DND-41 (cell line): ENCODE results near the gene UBQLN1.
"Not testable (repeated sequence)": the region's sequence is repeated elsewhere in the genome, so short reads cannot be mapped to it uniquely, and the experiment has no call there.

Experiments
- ATAC-seq: fragments of 200-7000 bp; cut with Tn5 transposase; 3 replicates; pipeline ENCODE4 v1.9.1; 2021; ENCODE audit warnings: low read depth; ENCODE audit not compliant: insufficient read depth
- DNase-seq: peaks from one replicate; pipeline ENCODE4 v3.0.0-alpha.2; 2020
- H2AFZ ChIP-seq: 2 replicates; pipeline ENCODE4 v1.6.0; 2012; ENCODE audit warnings: low read depth, low read length
- H3K27ac ChIP-seq: 2 replicates; pipeline ENCODE4 v1.5.1; 2012; ENCODE audit warnings: low read length, inconsistent platforms
- H3K27me3 ChIP-seq: fragments of 200-600 bp; sonication (generic); 2 replicates; pipeline ENCODE4 v1.6.0; 2012; ENCODE audit warnings: low read length, mild to moderate bottlenecking, inconsistent platforms; ENCODE audit not compliant: insufficient read depth, poor library complexity
- H3K36me3 ChIP-seq: 2 replicates; pipeline ENCODE4 v1.5.1; 2012; ENCODE audit warnings: low read length, inconsistent platforms; ENCODE audit not compliant: insufficient read depth
- H3K4me1 ChIP-seq: 2 replicates; pipeline ENCODE4 v1.5.1; 2012; ENCODE audit warnings: mild to moderate bottlenecking, low read length; ENCODE audit not compliant: insufficient read depth
- H3K4me2 ChIP-seq: 2 replicates; pipeline ENCODE4 v1.6.0; 2012; ENCODE audit warnings: mild to moderate bottlenecking, moderate library complexity, low read length, inconsistent platforms; ENCODE audit not compliant: insufficient read depth
- H3K4me3 ChIP-seq, 2 experiments: fragments of 200-600 bp in 1 of 2; shearing (Covaris generic) in 1 of 2; 2 replicates each; pipeline ENCODE4 v1.5.1; 2012 to 2016; ENCODE audit warnings: inconsistent platforms in 2 of 2, low read length in 2 of 2, mild to moderate bottlenecking in 2 of 2, low read depth in 1 of 2, moderate library complexity in 1 of 2
- H3K79me2 ChIP-seq: 2 replicates; pipeline ENCODE4 v1.6.0; 2012; ENCODE audit warnings: low read length, inconsistent platforms; ENCODE audit not compliant: insufficient read depth
- H3K9ac ChIP-seq: 2 replicates; pipeline ENCODE4 v1.6.0; 2012; ENCODE audit warnings: low read depth, mild to moderate bottlenecking, inconsistent platforms, low read length, moderate library complexity
- H3K9me3 ChIP-seq: 2 replicates; pipeline ENCODE4 v1.5.1; 2012; ENCODE audit warnings: low read length, moderate library complexity, mild to moderate bottlenecking, inconsistent platforms; ENCODE audit not compliant: insufficient read depth, severe bottlenecking
- H4K20me1 ChIP-seq: 2 replicates; pipeline ENCODE4 v1.6.0; 2012; ENCODE audit warnings: low read length; ENCODE audit not compliant: insufficient read depth
- CTCF ChIP-seq: IDR thresholded peaks from 2 replicates; pipeline ENCODE4 v1.5.1; 2012; ENCODE audit warnings: borderline replicate concordance, low read length, moderate library complexity, mild to moderate bottlenecking; ENCODE audit not compliant: poor library complexity, severe bottlenecking; ENCODE audit errors: extremely low read depth
- EZH2 ChIP-seq: IDR thresholded peaks from 3 replicates; pipeline ENCODE4 v1.6.1; 2012; ENCODE audit warnings: borderline replicate concordance, low read depth, mild to moderate bottlenecking, moderate library complexity, low read length, inconsistent platforms; ENCODE audit not compliant: severe bottlenecking

UBQLN1 gene

DNA sequence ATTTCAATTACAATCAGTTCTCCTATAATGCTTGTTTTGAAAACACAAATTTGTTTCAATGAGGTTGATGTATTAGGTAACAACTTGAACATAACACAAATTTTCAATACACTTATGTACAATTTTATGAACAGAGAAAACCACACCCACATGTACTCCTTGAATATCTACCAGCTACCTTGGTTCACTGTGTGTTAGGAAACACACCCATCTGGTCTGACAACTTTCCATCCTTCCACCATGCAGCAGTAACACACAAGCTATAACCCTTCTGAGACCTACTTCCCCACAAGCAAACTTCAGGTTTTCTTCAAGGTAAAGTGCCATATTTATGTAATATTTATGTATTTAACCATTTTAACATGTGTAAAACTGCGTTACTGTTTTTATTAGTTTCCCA, 36.4 kb upstream of the UBQLN1 start:
- Histone ChIP-seq H3K9me3 (no peaks in the 10 kb centered on the region), H3K4me3 (no peak overlapping the region), H3K4me2 (no peak overlapping the region), H4K20me1 (no peaks in the 10 kb centered on the region), H3K4me1 (no peaks in the 10 kb centered on the region), H3K27me3 (no peaks in the 10 kb centered on the region), H3K36me3 (no peaks in the 10 kb centered on the region), H3K27ac (no peak overlapping the region), H3K9ac (no peak overlapping the region), H3K79me2 (no peaks in the 10 kb centered on the region), H2AFZ (no peak overlapping the region)
- DNase-seq (no peak), ATAC-seq (no peak)
- no peak for TF ChIP-seq EZH2
- TF ChIP-seq CTCF = no peak

DNA sequence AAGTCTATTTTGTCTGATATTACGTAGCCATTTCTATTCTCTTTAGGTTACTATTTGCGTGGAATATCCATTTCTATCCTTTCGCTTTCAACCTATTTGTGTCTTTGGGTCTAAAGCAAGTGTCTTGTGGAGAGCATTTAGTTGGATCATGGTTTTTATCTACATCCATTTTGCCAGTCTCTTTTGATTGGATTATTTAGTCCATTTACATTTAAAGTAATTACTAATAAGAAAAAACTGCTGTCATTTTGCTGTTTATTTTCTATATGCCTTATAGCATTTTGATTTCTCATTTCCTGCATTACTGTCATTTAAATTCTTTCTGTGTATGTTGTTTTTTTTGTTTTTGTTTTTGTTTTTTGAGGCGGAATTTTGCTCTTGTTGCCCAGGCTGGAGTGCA, 26.0 kb upstream of the UBQLN1 start:
- Histone ChIP-seq H3K4me3 (no peak overlapping the region), H3K4me2 (no peak overlapping the region), H3K4me1 (no peaks in the 10 kb centered on the region)

GRCh38 chr9:83728591-83729368, 21.0 kb upstream of the UBQLN1 start:
- ATAC-seq, H3K79me2 ChIP-seq, H3K9me3 ChIP-seq, H3K4me1 ChIP-seq, H3K4me2 ChIP-seq, H2AFZ ChIP-seq, H3K27ac ChIP-seq, H3K4me3 ChIP-seq, H4K20me1 ChIP-seq, H3K36me3 ChIP-seq, H3K9ac ChIP-seq, DNase-seq, H3K27me3 ChIP-seq: not testable (repeated sequence)

More for the DNA sequence above, 26.0 kb upstream of the UBQLN1 start:
- Histone ChIP-seq H3K9me3 (no peaks in the 10 kb centered on the region), H3K27ac (no peak overlapping the region), H3K36me3 (no peaks in the 10 kb centered on the region), H4K20me1 (no peaks in the 10 kb centered on the region), H3K9ac (no peak overlapping the region), H2AFZ (no peak overlapping the region), H3K27me3 (no peaks in the 10 kb centered on the region), H3K79me2 (no peaks in the 10 kb centered on the region)
- TF ChIP-seq EZH2 = no peak
- no peak for TF ChIP-seq CTCF
- ATAC-seq (no peak), DNase-seq (no peak)

DNA sequence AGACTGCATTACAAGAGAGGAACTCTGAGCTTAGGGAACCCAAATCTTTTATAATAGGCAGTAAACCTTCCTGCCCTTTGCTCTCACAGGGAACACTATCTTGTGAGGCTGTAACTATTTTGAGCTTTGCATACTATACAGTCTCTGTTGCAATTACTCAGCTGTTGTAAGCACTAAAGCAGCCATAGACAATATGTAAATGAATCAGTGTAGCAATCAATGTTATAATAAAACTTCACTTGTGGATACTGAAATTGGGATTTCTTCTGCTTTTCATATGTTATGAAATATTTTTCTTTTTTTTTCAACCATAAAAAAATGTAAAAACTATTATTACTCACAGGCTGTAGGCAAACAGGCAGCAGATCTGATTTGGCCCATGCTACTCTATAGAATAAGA, 16.7 kb upstream of the UBQLN1 start:
- H3K27ac ChIP-seq = no peak overlapping the region
- ATAC-seq (no peak), DNase-seq (no peak)
- H3K36me3 ChIP-seq = no peaks in the 10 kb centered on the region
- H3K79me2 ChIP-seq = no peaks in the 10 kb centered on the region
- no peak overlapping the region for H3K4me3 ChIP-seq
- no peak overlapping the region for H3K9ac ChIP-seq
- no peaks in the 10 kb centered on the region for H3K27me3 ChIP-seq
- TF ChIP-seq CTCF = no peak
- TF ChIP-seq EZH2 = no peak
- no peaks in the 10 kb centered on the region for H3K4me1 ChIP-seq
- H3K4me2 ChIP-seq = no peak overlapping the region
- no peaks in the 10 kb centered on the region for H3K9me3 ChIP-seq
- no peaks in the 10 kb centered on the region for H4K20me1 ChIP-seq
- no peak overlapping the region for H2AFZ ChIP-seq
